DMS114 treated with DMSO at 0.1 percent for 48 hours (cell line): ENCODE measurements around the gene MRPS2.
"Not testable (repeated sequence)": the region's sequence is repeated elsewhere in the genome, so short reads cannot be mapped to it uniquely, and the experiment has no call there.

ENCODE experiments used
- DNase-seq: peaks from one replicate; lab custom pipeline; 2025; ENCODE audit not compliant: unreplicated experiment; lab: John Stamatoyannopoulos, UW

Gene MRPS2

GRCh38 chr9:135500525-135501260, at the start of gene MRPS2:
MRPS2 (plus strand) TSS chr9:135500682; CDS start chr9:135500711, 29 bp downstream.
- DNase-seq = peak; percentile 47

- DNase-seq = no peak
These were observed 49.5 kb upstream of the MRPS2 start for GRCh38 chr9:135450956-135451355.

- not testable (repeated sequence) for DNase-seq
These were observed 48.6 kb upstream of the MRPS2 start for GRCh38 chr9:135451909-135452308.

GRCh38 chr9:135454737-135455136, 45.7 kb upstream of the MRPS2 start:
- DNase-seq = no peak

DNA sequence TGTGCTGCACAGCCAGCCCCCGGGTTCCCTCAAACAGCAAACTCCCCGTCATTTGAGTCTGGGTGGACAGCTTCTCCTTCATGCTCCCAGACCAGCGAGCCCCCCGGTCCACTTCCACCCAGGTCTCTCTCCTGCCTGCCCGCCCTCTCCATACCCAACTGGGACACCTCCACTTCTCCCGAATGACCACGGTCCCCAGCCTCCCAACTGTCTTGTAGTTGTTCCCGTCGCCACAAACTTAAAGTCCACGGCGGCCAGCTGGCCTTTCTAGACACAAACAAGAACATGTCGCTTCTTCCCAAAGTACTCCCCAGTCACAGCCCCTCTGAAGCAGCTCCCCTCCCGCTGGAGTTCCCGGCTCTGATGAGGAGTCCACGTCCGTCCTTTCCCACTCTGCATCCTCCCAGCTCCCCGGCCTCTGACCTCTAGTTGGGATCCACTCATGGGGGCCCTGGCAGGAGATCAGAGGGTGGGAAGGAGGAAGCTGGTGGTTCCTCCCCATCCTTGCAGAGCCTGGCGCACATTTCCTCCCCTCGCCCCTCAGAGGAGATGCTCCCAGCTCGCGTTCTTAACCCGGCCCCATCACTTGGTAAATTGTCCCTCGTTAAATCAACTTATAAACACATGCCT, 45.0 kb upstream of the MRPS2 start:
- no peak for DNase-seq

GRCh38 chr9:135456436-135457104, 43.9 kb upstream of the MRPS2 start:
- DNase-seq = no peak

DNA sequence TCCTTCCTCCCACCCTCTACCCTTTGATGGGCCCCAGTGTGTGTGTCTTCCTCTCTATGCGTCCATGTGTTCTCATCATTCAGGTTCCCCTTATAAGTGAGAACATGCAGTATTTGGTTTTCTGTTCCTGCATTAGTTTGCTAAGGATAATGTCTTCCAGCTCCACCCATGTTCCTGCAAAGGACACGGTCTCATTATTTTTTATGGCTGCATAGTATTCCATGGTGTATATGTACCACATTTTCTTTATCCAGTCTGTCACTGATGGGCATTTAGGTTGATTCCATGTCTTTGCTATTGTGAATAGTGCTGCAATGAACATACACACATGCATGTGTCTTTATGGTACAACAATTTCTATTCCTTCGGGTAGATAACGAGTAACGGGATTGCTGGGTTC, 42.0 kb upstream of the MRPS2 start:
- DNase-seq = not testable (repeated sequence)

- DNase-seq = no peak
These were observed 38.5 kb upstream of the MRPS2 start for GRCh38 chr9:135461936-135462335.

GRCh38 chr9:135463140-135463539, 37.3 kb upstream of the MRPS2 start:
- DNase-seq = no peak

DNA sequence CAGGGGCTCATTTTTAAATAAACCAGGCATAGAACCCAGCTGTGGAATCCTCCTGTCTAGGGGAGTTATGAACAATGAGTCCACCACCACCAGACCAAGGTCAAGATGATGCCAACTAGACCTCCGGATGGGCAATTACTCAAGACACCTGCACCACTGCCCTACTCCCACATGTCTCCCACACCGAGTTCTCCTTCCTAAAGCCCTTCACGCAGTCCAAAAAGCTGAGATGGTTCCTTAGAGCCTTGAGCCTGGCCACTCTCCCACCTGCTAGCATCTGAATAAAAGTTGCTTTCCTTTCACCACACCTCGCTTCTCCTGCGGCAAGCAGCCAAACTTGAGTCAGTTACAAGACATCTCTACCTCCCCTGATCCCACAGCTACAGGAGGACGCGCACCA, 36.3 kb upstream of the MRPS2 start:
- DNase-seq = no peak

DNA sequence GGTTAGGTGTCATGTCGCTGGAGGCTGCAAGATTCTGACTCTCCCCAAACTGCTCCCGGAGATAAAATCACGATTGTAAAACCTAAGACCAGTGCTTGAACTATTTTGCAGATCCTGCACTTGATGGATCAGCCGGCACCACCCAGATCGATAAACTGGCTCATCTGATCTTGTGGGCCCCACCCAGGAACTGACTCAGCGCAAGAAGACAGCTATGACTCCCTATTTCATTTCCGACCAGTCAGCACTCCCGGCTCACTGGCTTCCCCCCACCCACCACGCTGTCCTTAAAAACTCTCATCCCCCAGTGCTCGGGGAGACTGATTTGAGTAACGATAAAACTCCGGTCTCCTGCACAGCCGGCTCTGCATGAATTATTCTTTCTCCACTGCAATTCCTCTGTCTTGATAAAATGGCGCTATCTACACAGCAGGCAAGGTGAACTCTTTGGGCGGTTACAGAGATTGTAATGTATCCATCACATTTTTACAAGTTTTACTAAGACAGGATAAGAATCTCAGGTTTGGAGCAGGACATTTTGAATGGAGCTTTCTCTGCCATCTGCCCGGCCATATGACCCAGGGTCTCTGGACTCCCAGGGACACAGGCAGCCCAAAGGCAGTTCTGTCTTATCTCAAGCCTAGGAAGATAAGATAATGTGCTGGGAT, 31.5 kb upstream of the MRPS2 start:
- no peak for DNase-seq

- DNase-seq = no peak
These were observed 28.5 kb upstream of the MRPS2 start for GRCh38 chr9:135471791-135472640.

GRCh38 chr9:135473972-135474543, 26.4 kb upstream of the MRPS2 start:
- DNase-seq = no peak

- DNase-seq = peak; percentile 10
These were observed 25.6 kb upstream of the MRPS2 start for GRCh38 chr9:135474915-135475314.

DNA sequence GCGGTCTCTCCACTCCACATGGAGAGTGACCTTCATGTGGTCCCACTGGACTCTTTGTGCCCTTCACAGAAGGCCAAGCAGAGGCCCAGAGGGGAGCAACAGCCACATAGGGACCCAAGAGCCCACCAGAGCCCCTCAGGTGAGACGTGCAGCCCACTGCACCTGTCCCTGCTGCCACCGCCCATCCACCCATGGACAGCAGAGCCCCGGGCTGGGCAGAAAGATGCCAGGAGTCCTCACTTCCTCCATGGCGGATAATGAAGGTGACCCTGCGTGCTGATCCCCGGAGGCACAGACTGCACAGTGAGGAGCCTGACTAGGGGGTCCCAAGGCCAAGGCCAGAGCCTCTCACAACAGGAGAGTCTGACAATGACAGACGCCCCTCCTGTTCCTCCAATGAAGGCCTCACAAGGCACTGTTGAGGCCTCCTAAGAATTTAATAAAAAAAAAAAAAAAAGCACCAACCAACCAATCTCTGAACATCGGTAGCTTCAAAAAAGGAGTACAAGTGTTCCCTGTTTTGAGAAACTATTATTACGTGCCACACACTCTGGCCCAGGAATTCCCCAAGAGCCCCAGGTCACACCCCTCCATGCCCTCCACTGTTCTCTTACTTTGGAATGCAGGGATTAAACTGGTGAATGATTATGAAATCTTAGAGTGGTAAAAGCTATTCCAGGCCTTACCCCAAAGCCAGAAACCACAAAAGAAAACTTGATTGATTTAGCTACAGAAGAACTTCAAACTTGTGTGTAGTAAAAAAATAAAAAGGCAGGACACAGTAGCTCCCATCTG, 23.7 kb upstream of the MRPS2 start:
- no peak for DNase-seq

- no peak for DNase-seq
These were observed 22.3 kb upstream of the MRPS2 start for GRCh38 chr9:135478191-135478590.

GRCh38 chr9:135478829-135479468, 21.5 kb upstream of the MRPS2 start:
- no peak for DNase-seq

- DNase-seq = no peak
These were observed 20.9 kb upstream of the MRPS2 start, which contains the start of gene PPP1R26 for GRCh38 chr9:135479469-135480052. PPP1R26 (plus strand) TSS chr9:135479782; CDS start chr9:135484511, 4,729 bp downstream.
